IMR-90 (cell line): ENCODE results near the gene FBXW8.

Source experiments
- CEBPB ChIP-seq: IDR thresholded peaks from 2 replicates; pipeline ENCODE4 v1.6.1; 2012; ENCODE audit warnings: low read depth, low read length, improper control_type of control experiment
- CHD1 ChIP-seq: IDR thresholded peaks from 2 replicates; pipeline ENCODE4 v1.6.1; 2012; ENCODE audit warnings: low read depth, low read length, improper control_type of control experiment
- MAFK ChIP-seq: IDR thresholded peaks from 2 replicates; pipeline ENCODE4 v1.6.1; 2012; ENCODE audit warnings: low read depth, low read length, improper control_type of control experiment
- MXI1 ChIP-seq: IDR thresholded peaks from 2 replicates; pipeline ENCODE4 v1.6.1; 2012; ENCODE audit warnings: low read depth, mild to moderate bottlenecking, low read length, moderate library complexity, borderline replicate concordance
- POLR2A ChIP-seq: IDR thresholded peaks from 2 replicates; pipeline ENCODE4 v1.6.1; 2012; ENCODE audit warnings: mild to moderate bottlenecking, low read depth, low read length
- RAD21 ChIP-seq: IDR thresholded peaks from 2 replicates; pipeline ENCODE4 v1.6.1; 2012; ENCODE audit warnings: low read length, improper control_type of control experiment
- RCOR1 ChIP-seq: IDR thresholded peaks from 2 replicates; pipeline ENCODE4 v1.6.1; 2012; ENCODE audit warnings: mild to moderate bottlenecking, low read length, improper control_type of control experiment; ENCODE audit not compliant: insufficient replicate concordance
- RFX5 ChIP-seq: IDR thresholded peaks from 2 replicates; pipeline ENCODE4 v1.8.0; 2012; ENCODE audit warnings: low read depth, mild to moderate bottlenecking, low read length, moderate library complexity
- USF2 ChIP-seq: fragments of 150-350 bp; IDR thresholded peaks from 2 replicates; pipeline ENCODE4 v1.6.1; 2017; ENCODE audit warnings: mild to moderate bottlenecking, antibody characterized with exemption, low read length, low read depth
- TF ChIP-seq, protein P1 (sequence below): conservative IDR thresholded peaks from 2 replicates; pipeline ENCODE4 v1.5.1; 2012; ENCODE audit warnings: mild to moderate bottlenecking, low read depth, low read length, improper control_type of control experiment
- TF ChIP-seq, protein P2 (sequence below): fragments of 150-350 bp; IDR thresholded peaks from 2 replicates; pipeline ENCODE4 v1.6.1; 2016; ENCODE audit warnings: low read depth, mild to moderate bottlenecking, low read length, moderate library complexity, borderline replicate concordance

DNA sequence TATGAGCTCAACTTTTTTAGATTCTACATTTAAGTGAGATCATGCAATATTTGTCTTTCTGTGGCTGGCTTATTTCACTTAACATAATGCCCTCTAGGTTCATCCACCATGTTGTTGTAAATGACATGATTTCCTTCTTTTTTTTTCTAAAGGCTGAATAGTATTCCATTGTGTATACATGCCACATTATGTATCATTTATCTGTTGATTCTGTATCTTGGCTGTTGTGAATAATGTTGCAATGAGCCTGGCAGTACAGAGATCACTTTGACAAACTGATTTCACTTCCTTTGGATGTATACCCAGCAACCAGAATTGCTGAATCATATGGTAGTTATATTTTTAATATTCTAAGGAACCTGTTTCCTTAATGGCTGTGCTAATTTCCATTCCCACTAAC, 19.1 kb downstream of the FBXW8 start:
- TF ChIP-seq POLR2A (no peak), USF2 (no peak), MXI1 (no peak), RCOR1 (no peak), MAFK (no peak), CHD1 (no peak), CEBPB (no peak), RAD21 (no peak), RFX5 (no peak)
- TF ChIP-seq, protein P1, sequence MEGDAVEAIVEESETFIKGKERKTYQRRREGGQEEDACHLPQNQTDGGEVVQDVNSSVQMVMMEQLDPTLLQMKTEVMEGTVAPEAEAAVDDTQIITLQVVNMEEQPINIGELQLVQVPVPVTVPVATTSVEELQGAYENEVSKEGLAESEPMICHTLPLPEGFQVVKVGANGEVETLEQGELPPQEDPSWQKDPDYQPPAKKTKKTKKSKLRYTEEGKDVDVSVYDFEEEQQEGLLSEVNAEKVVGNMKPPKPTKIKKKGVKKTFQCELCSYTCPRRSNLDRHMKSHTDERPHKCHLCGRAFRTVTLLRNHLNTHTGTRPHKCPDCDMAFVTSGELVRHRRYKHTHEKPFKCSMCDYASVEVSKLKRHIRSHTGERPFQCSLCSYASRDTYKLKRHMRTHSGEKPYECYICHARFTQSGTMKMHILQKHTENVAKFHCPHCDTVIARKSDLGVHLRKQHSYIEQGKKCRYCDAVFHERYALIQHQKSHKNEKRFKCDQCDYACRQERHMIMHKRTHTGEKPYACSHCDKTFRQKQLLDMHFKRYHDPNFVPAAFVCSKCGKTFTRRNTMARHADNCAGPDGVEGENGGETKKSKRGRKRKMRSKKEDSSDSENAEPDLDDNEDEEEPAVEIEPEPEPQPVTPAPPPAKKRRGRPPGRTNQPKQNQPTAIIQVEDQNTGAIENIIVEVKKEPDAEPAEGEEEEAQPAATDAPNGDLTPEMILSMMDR: no peak
- TF ChIP-seq, protein P2, sequence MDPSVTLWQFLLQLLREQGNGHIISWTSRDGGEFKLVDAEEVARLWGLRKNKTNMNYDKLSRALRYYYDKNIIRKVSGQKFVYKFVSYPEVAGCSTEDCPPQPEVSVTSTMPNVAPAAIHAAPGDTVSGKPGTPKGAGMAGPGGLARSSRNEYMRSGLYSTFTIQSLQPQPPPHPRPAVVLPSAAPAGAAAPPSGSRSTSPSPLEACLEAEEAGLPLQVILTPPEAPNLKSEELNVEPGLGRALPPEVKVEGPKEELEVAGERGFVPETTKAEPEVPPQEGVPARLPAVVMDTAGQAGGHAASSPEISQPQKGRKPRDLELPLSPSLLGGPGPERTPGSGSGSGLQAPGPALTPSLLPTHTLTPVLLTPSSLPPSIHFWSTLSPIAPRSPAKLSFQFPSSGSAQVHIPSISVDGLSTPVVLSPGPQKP: no peak
